NCI-H2227 (cell line): ENCODE data around the gene RUBCN.
"Not testable (repeated sequence)": the region's sequence is repeated elsewhere in the genome, so short reads cannot be mapped to it uniquely, and the experiment has no call there.

Experiments used
- DNase-seq: peaks from one replicate; lab custom pipeline; 2025; ENCODE audit not compliant: unreplicated experiment; lab: John Stamatoyannopoulos, UW

Gene RUBCN

GRCh38 chr3:197621478-197621877 is 115.2 kb downstream of the RUBCN start:
- not testable (repeated sequence) for DNase-seq
